Measurements from ENCODE around the gene MYORG. TPM values are rescaled to one million over a fixed set of nuclear protein-coding genes. Genes with fewer than 3 reads are reported as not detected.
A peak's percentile ranks its signal among the peaks of the same experiment; 100 is the strongest.

Gene MYORG
- total RNA-seq, 2 donors from 2014 or later = 3.4 to 9.0 TPM

DNA sequence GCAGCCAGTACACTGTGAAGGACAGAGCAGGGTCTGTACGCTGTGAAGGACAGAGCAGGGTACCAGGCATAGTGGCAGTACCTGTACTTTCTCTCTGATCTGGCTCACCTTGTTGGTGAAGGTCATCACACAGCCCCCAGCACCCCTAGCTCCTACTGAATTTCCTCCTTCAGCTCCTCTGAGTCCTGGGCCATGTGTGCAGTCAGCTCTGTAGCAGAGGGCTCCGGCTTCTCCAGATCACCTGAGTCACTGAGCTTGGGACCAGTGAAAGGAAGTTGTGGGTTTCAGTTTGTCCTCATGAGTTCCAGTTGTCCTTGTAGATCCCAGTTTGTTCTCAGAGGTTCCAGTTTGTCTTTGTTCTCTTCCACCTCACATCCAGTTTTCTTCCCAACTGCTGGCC is 41.8 kb downstream of the MYORG start:
- Histone ChIP-seq H3K4me3 (no peak overlapping the region), H3K4me1 (replicated peaks) (no peaks in the 10 kb centered on the region), H3K27me3 (replicated peaks; ENCODE audit: insufficient read depth) (no peaks in the 10 kb centered on the region), H3K36me3 (no peaks in the 10 kb centered on the region), H3K9me3 (no peaks in the 10 kb centered on the region), H3K27ac (no peak overlapping the region)
- WGBS = 84% methylated on average over 2 of the region's 2 CpGs
- TF ChIP-seq, protein P1, sequence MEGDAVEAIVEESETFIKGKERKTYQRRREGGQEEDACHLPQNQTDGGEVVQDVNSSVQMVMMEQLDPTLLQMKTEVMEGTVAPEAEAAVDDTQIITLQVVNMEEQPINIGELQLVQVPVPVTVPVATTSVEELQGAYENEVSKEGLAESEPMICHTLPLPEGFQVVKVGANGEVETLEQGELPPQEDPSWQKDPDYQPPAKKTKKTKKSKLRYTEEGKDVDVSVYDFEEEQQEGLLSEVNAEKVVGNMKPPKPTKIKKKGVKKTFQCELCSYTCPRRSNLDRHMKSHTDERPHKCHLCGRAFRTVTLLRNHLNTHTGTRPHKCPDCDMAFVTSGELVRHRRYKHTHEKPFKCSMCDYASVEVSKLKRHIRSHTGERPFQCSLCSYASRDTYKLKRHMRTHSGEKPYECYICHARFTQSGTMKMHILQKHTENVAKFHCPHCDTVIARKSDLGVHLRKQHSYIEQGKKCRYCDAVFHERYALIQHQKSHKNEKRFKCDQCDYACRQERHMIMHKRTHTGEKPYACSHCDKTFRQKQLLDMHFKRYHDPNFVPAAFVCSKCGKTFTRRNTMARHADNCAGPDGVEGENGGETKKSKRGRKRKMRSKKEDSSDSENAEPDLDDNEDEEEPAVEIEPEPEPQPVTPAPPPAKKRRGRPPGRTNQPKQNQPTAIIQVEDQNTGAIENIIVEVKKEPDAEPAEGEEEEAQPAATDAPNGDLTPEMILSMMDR (IDR thresholded peaks at IDR 0.05) = no peak
- TF ChIP-seq POLR2A (IDR thresholded peaks at IDR 0.05) = no peak
- no peak for TF ChIP-seq POLR2AphosphoS5 (IDR thresholded peaks at IDR 0.05)
- no peak for DNase-seq (ENCODE audit: low spot score)
- intact Hi-C loops (cut with DNase I) = loop anchor here (5.0 to 10.0 kb wide), 2 partner anchors 160 to 267 kb away; no protein-coding TSS in a partner anchor

DNA sequence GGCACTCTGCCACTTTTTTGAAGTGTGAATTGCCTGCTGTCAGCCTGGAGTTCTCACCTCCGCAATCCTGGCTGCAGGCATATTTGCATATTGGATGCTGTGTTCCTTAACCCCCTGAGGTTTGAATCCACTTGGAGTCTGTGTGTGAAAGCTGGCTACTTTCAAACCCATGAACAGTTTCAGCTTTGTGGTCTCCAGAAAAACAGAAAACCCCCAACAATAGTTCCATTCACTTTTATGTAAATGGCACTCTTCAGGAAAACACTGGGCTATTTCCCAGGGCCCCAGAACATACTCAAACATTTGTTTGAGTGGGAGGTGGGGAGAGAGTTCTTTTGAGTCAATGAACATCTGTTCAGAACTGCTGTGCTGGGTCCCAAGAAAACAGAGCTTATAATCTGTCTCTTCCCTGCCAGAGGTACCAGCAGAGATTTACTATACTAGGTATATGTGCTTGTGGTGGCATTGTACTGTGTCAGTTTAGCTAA is 42.3 kb downstream of the MYORG start:
- no peaks in the 10 kb centered on the region for H3K36me3 ChIP-seq
- TF ChIP-seq POLR2A (IDR thresholded peaks at IDR 0.05) (no peak), POLR2AphosphoS5 (IDR thresholded peaks at IDR 0.05) (no peak)
- TF ChIP-seq, protein P1 (IDR thresholded peaks at IDR 0.05) = no peak
- H3K9me3 ChIP-seq = no peaks in the 10 kb centered on the region
- DNase-seq (ENCODE audit: low spot score) = no peak
- 32% methylated on average over 1 of the region's 1 CpG for WGBS
- H3K4me3 ChIP-seq = no peak overlapping the region
- no peak overlapping the region for H3K27ac ChIP-seq
- H3K4me1 ChIP-seq (replicated peaks) = no peaks in the 10 kb centered on the region
- no peaks in the 10 kb centered on the region for H3K27me3 ChIP-seq (replicated peaks; ENCODE audit: insufficient read depth)
- intact Hi-C loops (cut with DNase I) = loop anchor here (5.0 to 10.0 kb wide), 2 partner anchors 160 to 268 kb away; no protein-coding TSS in a partner anchor

DNA sequence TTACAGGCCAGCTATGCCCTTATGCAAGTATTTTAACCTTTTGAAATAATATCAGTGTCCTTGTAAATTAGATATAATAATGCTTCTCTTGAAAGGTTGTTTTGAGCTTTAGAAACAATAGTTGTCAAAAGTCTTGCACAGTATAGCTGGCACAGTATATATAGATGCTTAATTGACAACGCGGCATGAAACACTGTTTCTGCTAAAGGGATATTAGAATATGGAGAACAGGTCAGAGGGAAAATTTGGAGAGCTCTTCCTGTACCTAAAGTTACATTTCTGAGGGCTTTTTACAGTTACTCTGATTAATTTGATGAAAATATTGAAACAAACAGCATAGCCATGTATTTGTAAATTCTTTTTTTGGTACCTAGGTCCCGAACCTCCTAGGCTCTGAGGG is 42.9 kb downstream of the MYORG start:
- Histone ChIP-seq H3K4me3 (no peak overlapping the region), H3K27me3 (replicated peaks; ENCODE audit: insufficient read depth) (no peaks in the 10 kb centered on the region), H3K27ac (no peak overlapping the region), H3K36me3 (no peaks in the 10 kb centered on the region), H3K4me1 (replicated peaks) (no peaks in the 10 kb centered on the region), H3K9me3 (no peaks in the 10 kb centered on the region)
- no peak for DNase-seq (ENCODE audit: low spot score)
- intact Hi-C loops (cut with DNase I) = loop anchor here (2.0 to 10.0 kb wide), 4 partner anchors 45 to 268 kb away; no protein-coding TSS in a partner anchor
- TF ChIP-seq POLR2A (IDR thresholded peaks at IDR 0.05) = no peak
- TF ChIP-seq, protein P1 (IDR thresholded peaks at IDR 0.05) = no peak
- no peak for TF ChIP-seq POLR2AphosphoS5 (IDR thresholded peaks at IDR 0.05)
- 73% methylated on average over 3 of the region's 3 CpGs for WGBS

DNA sequence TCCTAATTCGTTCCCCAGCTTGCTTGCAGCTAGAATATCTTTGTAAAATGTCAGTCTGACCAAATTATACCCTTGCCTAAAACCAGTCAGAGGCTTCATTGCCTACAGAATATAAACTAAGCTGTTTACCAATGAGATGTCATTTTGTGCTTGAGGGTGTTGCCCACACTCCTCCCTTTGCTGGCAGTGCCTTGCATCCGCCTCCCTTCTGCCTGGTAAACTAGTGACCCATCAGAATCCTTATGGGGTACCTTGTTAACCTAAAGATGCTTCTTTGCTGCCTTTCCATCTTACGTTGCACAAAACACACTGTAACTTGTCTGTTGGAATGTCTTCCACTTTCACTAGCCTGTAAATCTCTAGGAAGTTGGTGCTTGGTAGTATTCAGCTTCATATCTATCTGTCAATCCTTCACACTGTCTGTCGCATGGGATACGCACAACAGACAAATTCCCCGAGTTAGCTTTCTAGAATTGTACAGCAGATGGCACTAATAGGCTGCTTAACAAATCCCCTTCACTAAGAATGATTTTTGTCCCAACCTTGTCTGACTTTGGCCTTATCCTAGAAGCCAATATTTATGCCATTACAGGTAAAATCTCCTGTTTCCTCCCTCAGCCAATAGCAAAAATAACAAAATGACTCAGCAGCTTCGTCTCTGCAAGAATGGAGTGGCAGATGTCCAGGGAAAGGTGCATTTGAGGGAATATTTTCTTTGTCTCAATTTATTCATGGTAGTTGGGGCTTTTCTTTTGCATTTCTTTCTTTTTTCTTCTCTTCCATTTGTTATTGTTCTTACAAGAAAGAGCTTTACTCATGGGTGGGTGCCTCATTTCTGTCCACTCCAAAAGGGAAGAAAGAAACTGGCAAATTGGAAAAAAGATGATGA is 44.4 kb downstream of the MYORG start:
- intact Hi-C loops (cut with DNase I) = loop anchor here (2.0 to 10.0 kb wide), 4 partner anchors 46 to 270 kb away; no protein-coding TSS in a partner anchor
- no peak for DNase-seq (ENCODE audit: low spot score)
- H3K27me3 ChIP-seq (replicated peaks; ENCODE audit: insufficient read depth) = no peaks in the 10 kb centered on the region
- WGBS = 31% methylated on average over 7 of the region's 7 CpGs
- H3K27ac ChIP-seq = no peak overlapping the region
- TF ChIP-seq, protein P1 (IDR thresholded peaks at IDR 0.05) = peak; percentile 14 to 54 (median 37)
- TF ChIP-seq POLR2AphosphoS5 (IDR thresholded peaks at IDR 0.05) = no peak
- H3K4me1 ChIP-seq (replicated peaks) = no peaks in the 10 kb centered on the region
- no peaks in the 10 kb centered on the region for H3K36me3 ChIP-seq
- no peak overlapping the region for H3K4me3 ChIP-seq
- H3K9me3 ChIP-seq = no peaks in the 10 kb centered on the region

Measured in prostate gland (tissue), 2 donors.